ENCODE results near the gene BBIP1.

The BBIP1 gene

DNA sequence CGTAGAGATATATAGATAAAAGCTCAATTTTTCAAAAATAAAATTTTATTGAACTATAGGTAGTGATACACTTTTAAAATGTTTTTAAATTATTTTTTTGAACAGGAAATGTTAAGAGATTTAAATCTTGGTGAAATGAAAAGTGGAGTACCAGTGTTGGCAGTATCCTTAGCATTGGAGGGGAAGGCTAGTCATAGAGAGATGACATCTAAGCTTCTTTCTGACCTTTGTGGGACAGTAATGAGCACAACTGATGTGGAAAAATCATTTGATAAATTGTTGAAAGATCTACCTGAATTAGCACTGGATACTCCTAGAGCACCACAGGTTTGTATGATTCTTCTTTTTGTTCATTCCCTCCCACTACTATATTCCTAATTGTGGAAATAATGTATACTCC is 31.4 kb downstream of the BBIP1 start:
- Histone ChIP-seq H3K9me3 (ENCODE audit: insufficient read depth, low read length) (no peaks in the 10 kb centered on the region), H3K27ac (ENCODE audit: low read depth, low read length) (no peak overlapping the region), H3K27me3 (ENCODE audit: low read length) (no peaks in the 10 kb centered on the region), H3K4me3 (ENCODE audit: insufficient read depth, low read length, poor library complexity, severe bottlenecking) (no peak overlapping the region), H3K79me2 (ENCODE audit: insufficient read depth, low read length) (peaks cover 11% of the 10 kb centered on the region; the same call in 1 of the 2 replicates), H3K4me2 (ENCODE audit: low read depth, low read length, poor library complexity, severe bottlenecking) (no peak overlapping the region), H3K9ac (ENCODE audit: low read length) (no peak overlapping the region), H3K9me2 (replicated peaks; ENCODE audit: insufficient read depth, low read length) (no peaks in the 10 kb centered on the region), H3K36me3 (ENCODE audit: low read length) (peaks cover 89% of the 10 kb centered on the region), H2AFZ (ENCODE audit: low read depth, low read length, severe bottlenecking) (no peak overlapping the region), H3F3A (ENCODE audit: insufficient read depth) (peaks cover 32% of the 10 kb centered on the region; the same call in 1 of the 2 replicates), H4K20me1 (ENCODE audit: low read depth, low read length) (no peaks in the 10 kb centered on the region)
- TF ChIP-seq, protein P1, sequence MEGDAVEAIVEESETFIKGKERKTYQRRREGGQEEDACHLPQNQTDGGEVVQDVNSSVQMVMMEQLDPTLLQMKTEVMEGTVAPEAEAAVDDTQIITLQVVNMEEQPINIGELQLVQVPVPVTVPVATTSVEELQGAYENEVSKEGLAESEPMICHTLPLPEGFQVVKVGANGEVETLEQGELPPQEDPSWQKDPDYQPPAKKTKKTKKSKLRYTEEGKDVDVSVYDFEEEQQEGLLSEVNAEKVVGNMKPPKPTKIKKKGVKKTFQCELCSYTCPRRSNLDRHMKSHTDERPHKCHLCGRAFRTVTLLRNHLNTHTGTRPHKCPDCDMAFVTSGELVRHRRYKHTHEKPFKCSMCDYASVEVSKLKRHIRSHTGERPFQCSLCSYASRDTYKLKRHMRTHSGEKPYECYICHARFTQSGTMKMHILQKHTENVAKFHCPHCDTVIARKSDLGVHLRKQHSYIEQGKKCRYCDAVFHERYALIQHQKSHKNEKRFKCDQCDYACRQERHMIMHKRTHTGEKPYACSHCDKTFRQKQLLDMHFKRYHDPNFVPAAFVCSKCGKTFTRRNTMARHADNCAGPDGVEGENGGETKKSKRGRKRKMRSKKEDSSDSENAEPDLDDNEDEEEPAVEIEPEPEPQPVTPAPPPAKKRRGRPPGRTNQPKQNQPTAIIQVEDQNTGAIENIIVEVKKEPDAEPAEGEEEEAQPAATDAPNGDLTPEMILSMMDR (IDR thresholded peaks at IDR 0.05; ENCODE audit: insufficient read depth, low read length, poor library complexity, severe bottlenecking), result no peak
- TF ChIP-seq EZH2phosphoT487 (conservative IDR thresholded peaks at IDR 0.05; ENCODE audit: low read length), result no peak

DNA sequence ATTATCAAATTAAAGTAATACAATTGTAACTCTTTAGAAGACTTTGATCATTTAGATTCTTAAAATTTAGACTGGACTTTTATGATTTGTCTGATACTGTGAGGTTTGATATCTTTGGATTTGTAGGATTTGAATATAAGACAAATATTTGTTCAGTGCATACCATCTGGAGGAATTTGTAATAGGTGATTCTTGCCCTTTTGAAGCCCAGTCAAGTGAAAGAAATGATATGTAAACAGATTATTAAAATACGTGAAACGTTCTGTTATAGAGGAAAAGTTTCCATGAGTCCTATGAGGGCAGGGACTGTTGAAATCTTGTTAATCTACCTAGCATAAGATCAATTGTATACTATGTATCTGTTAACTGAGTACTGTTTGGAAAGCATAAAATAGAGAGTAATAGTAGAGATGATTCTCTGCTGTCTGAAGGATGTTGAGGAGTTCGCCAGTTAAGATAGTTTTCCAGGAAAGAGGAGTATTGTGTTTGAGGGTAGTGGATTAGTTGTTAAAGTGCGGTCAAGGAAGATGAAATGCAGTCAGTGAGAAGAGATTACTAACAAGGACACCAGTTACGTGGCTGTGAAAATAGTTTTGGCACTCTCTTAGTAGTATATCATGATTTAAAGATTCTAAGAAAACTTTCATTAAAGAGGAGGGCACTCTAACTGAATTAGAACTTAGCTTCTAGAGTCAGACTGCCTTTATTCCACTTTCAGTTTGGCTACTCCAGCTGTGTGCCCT is 32.9 kb downstream of the BBIP1 start:
- no peaks in the 10 kb centered on the region for H3K9me2 ChIP-seq (replicated peaks; ENCODE audit: insufficient read depth, low read length)
- no peak overlapping the region for H3K9ac ChIP-seq (ENCODE audit: low read length)
- H3K9me3 ChIP-seq (ENCODE audit: insufficient read depth, low read length), result no peaks in the 10 kb centered on the region
- H4K20me1 ChIP-seq (ENCODE audit: low read depth, low read length), result no peaks in the 10 kb centered on the region
- H3K79me2 ChIP-seq (ENCODE audit: insufficient read depth, low read length), result peaks cover 11% of the 10 kb centered on the region; the same call in 1 of the 2 replicates
- H3K27ac ChIP-seq (ENCODE audit: low read depth, low read length), result no peak overlapping the region
- no peak overlapping the region for H3K4me2 ChIP-seq (ENCODE audit: low read depth, low read length, poor library complexity, severe bottlenecking)
- H3K27me3 ChIP-seq (ENCODE audit: low read length), result no peaks in the 10 kb centered on the region
- TF ChIP-seq, protein P1 (IDR thresholded peaks at IDR 0.05; ENCODE audit: insufficient read depth, low read length, poor library complexity, severe bottlenecking), result no peak
- TF ChIP-seq EZH2phosphoT487 (conservative IDR thresholded peaks at IDR 0.05; ENCODE audit: low read length), result no peak
- H3K4me3 ChIP-seq (ENCODE audit: insufficient read depth, low read length, poor library complexity, severe bottlenecking), result no peak overlapping the region
- H3K36me3 ChIP-seq (ENCODE audit: low read length), result peaks cover 91% of the 10 kb centered on the region
- peaks cover 34% of the 10 kb centered on the region; the same call in 1 of the 2 replicates for H3F3A ChIP-seq (ENCODE audit: insufficient read depth)
- H2AFZ ChIP-seq (ENCODE audit: low read depth, low read length, severe bottlenecking), result no peak overlapping the region

DNA sequence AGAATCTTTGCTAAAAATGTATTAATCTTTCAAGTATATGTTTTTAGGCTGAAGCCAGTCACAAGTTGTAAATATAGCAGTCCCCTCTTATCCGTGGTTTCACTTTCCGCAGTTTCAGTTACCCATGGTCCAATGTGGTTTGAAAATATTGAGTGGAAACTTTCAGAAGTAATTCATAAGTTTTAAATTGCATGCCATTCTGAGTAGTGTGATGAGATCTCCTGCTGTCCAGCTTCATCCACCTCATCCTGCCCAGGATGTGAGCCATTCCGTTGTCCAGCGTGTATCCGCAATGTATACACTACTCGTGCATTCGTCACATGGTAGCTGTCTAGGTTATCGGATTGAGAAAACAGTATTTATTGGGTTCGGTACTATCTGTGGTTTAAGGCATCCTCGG is 35.1 kb downstream of the BBIP1 start:
- H3K9me3 ChIP-seq (ENCODE audit: insufficient read depth, low read length), result no peaks in the 10 kb centered on the region
- peaks cover 11% of the 10 kb centered on the region; the same call in 1 of the 2 replicates for H3K79me2 ChIP-seq (ENCODE audit: insufficient read depth, low read length)
- no peaks in the 10 kb centered on the region for H3K9me2 ChIP-seq (replicated peaks; ENCODE audit: insufficient read depth, low read length)
- H4K20me1 ChIP-seq (ENCODE audit: low read depth, low read length), result no peaks in the 10 kb centered on the region
- H2AFZ ChIP-seq (ENCODE audit: low read depth, low read length, severe bottlenecking), result no peak overlapping the region
- H3K4me2 ChIP-seq (ENCODE audit: low read depth, low read length, poor library complexity, severe bottlenecking), result no peak overlapping the region
- peaks cover 33% of the 10 kb centered on the region for H3F3A ChIP-seq (ENCODE audit: insufficient read depth)
- no peak overlapping the region for H3K9ac ChIP-seq (ENCODE audit: low read length)
- no peak overlapping the region for H3K27ac ChIP-seq (ENCODE audit: low read depth, low read length)
- no peak for TF ChIP-seq EZH2phosphoT487 (conservative IDR thresholded peaks at IDR 0.05; ENCODE audit: low read length)
- TF ChIP-seq, protein P1 (IDR thresholded peaks at IDR 0.05; ENCODE audit: insufficient read depth, low read length, poor library complexity, severe bottlenecking), result no peak
- no peaks in the 10 kb centered on the region for H3K27me3 ChIP-seq (ENCODE audit: low read length)
- no peak overlapping the region for H3K4me3 ChIP-seq (ENCODE audit: insufficient read depth, low read length, poor library complexity, severe bottlenecking)
- H3K36me3 ChIP-seq (ENCODE audit: low read length), result peaks cover 74% of the 10 kb centered on the region
